NCI-H345 (cell line): ENCODE results near the gene DIPK1B.
A peak's percentile ranks its signal among the peaks of the same experiment; 100 is the strongest.
"Not testable (repeated sequence)": the region's sequence is repeated elsewhere in the genome, so short reads cannot be mapped to it uniquely, and the experiment has no call there.

Source experiments
- DNase-seq: peaks from one replicate; lab custom pipeline; 2025; lab: John Stamatoyannopoulos, UW

DIPK1B gene

DNA sequence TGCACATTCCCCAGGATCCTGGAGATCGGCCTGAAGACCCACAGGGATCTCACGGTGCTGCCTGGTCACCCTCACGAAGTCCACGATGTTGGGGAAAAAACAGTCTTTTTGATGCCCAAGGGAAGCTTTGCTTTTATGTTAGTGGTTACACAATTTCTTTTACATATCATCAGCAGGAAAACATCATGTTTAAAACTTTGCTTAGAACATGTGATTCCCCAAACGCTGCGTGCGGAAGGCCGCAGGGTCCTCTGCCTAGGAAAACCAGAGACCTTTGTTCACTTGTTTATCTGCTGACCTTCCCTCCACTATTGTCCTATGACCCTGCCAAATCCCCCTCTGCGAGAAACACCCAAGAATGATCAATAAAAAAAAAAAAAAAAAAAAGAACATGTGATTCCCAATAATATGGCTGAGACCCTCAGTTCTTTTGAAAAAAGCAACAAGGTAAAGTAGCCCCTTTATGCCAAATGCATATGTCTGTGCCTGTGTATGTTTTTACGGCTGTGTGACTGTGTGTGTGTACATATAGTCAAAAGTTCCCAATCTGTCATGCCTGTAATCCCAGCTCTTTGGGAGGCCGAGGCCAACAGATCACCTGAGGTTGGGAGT is 13.6 kb upstream of the DIPK1B start:
- DNase-seq = no peak

DNA sequence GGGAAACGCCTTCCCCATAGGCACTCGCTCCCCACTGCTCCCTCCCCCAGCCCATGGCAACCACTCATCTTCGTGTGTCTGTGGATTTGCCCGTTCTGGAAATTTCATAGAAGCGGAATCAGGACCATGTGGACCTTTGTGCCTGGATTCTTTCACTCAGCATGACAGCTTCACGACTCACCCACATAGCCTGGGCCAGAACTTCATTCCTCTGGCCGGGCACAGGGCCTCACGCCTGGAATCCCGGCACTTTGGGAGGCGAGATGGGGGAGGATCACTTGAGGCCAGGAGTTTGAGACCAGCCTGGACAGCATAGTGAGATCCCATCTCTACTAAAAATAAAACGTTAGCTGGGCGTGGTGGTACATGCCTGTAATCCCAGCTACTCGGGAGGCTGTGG is 12.1 kb upstream of the DIPK1B start:
- DNase-seq = no peak

DNA sequence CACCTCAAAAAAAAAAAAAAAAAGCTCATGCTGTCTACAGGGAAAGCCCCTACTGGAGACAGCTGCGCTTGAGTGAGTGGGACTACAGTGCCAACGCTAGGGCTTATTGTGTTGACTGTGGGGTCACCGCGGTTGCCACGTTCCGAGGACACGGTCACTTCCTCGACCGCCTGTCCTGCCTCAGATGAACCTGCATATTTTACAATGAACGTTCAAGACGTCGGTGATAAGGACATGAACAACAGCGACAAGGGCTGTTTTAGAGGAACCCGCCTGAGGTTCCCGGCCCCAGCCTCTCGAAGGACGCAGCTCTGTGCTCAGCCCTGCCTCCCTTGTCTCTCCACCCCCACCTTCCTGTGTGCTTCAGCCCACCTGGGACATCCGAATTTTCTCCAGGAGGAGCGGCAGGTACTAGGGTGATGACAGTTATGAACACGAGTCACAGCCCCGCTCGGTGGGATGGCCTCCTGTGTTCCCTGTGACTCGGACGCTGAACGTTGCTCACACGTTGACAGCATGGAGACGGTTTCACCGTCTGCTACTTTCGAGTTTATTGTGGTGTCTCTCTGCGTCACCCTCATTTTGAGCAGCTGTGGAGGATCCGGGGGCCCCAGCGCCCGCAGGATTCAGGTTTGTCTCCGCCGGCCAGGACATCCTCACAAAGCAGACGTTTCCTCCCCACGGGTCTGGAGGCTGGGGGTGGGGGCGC is 11.3 kb upstream of the DIPK1B start:
- DNase-seq = no peak

DNA sequence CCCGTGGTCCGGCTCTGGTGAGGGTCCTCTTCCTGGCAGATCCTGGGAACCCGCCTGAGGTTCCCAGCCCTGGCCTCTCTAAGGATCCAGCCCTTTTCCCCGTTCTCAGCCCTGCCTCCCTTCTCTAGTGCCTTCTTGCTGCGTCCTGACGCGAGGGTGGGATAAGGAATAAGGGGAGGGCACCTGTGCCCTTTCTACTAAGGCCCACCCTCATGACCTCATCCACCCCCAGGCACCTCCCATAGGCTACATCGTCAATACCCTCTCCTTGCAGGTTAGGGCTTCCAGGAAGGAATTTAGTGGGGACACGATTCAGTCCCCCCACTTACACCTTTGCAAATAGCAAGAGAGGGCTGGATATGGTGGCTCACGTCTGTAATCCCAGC is 10.7 kb upstream of the DIPK1B start:
- DNase-seq = no peak

DNA sequence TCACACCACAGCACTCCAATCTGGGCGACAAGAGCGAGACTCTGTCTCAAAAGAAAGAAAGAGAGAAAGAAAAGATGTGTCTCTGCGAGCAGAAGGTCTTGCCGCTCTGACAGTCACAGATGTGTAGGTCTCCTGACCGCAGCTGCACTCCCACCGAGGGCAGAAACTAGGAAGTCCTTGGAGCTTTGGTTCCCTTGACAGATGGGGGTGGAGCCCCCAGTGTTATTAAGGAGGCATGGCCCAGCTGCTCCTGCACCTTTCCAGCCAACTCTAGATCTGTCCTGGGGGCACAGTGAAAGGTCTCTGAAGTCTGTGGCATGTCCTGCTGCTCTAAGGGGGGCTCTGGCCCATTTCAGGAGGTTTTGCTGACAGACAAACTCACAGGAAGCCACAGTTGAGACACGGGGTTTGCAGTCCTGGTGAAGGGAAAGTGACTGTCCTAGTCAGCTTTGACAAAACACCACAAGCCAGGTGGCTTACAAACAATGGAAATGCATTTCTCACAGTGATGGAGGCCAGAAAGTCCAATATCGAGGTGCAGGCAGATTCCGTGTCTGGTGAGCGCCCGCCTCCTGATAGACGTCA is 9.0 kb upstream of the DIPK1B start:
- DNase-seq = no peak

DNA sequence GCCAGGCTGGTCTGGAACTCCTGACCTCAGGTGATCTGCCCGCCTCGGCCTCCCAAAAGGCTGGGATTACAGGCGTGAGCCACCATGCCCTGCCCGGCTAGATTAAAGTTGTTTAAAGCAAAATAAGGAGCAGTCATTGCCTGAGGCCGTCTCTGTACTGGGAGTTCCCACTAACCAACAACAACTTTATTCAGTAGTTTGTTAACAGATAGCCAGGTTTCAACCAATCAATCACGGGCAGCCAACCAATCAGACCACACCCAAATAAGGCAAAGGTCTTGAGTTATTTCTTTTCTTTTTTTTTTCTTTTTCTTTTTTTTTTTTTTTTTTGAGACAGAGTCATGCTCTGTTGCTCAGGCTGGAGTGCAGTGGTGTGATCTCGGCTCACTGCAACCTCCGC is 7.6 kb upstream of the DIPK1B start:
- DNase-seq = not testable (repeated sequence)

DNA sequence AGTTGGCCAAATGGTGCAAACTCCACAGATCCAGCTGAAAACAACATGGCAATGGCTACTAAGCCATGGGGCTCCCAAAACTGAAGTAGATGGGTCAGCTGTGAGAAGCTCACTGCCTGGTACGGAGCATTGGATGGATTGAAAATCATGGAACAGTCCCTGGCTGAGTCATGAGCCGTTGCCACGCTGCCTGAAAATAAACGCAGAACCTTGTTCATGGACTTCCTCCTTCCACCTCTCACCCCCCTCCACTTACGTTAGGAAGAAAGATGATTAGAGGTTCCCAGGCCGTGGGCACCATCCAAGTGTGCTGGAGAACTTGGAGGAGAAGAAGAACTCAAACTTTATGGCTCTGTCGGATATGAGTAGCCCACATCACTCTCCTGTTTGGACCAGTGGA is 6.8 kb upstream of the DIPK1B start:
- no peak for DNase-seq

DNA sequence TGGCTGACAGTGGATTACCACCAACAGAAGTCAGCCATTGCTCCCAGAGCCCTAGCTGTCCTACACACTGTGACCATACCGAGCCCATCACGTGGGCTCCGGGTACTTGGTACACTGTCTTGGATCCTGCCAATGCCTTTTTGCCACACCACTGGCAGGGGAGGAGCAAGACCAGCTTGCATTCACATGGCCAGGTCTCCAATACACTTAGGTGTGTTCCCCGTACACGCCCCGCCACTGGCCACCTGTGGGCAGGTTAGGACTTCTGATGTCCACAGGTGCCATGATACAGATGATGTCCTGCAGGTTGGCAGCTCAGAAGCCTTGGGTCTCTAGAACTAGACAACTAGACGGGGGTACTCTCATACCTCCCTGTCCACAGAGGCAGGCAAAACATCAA is 5.4 kb upstream of the DIPK1B start:
- no peak for DNase-seq

DNA sequence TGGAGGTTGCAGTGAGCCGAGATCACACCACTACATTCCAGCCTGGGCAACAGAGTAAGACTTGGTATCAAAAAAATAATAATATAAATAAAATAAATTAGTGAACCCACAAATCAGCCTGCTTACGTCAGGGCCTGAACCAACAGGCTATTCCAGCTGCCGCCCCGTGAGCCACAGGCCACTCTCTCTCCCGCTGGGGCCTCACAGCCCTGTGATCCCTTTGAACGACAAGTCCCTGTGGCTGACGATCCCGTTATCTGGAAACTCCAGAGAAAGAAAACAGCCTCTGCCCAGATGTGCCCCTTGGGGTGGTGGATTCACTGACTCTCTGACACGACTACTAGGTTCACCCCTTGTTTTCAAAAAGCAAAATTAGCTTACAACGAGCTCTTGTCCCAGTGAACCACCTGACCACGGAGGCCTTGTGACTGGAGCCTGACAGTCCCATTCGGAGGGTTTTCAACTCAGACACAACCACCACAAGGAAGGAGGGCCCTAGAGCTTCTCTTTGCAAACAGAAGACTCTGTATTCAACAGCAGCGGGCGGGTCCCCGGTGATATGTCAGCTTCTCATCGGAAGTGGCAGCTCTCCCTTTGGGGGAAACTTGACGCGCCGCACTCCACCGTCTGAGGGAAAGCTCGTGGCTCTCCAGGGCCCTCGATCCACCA is 4.4 kb upstream of the DIPK1B start:
- DNase-seq = no peak

DNA sequence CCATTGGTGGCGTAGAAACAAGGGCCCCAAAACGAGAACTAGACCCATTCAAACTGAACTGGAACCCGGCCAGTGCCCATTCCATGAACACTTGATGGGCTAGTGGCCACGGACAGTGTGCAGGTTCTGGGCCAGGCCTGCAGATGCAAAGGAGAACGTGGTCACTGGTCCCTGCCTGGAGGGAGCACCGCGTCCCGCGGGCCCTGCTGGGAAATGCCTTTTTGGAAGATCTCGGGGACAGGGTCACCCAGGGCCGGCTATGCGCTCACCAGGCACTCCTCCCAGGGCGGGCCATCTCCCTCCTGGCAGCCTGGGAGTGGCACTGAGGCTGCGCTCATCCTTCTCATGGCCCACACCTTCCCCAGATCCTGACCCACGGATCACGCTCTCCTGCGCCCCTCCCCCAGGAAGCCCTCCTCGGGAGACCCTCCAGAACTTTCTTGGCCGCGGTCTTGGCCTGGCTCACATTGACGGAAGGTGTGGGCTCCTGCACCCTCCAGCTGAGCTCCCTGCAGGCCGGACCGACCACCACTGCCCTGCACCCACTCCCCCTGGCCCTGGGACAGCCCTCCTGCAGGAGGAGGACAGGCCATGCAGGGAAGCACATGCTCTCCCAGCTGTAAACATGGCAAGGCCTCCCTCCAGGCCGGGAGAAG is 2.8 kb upstream of the DIPK1B start:
- DNase-seq = no peak

DNA sequence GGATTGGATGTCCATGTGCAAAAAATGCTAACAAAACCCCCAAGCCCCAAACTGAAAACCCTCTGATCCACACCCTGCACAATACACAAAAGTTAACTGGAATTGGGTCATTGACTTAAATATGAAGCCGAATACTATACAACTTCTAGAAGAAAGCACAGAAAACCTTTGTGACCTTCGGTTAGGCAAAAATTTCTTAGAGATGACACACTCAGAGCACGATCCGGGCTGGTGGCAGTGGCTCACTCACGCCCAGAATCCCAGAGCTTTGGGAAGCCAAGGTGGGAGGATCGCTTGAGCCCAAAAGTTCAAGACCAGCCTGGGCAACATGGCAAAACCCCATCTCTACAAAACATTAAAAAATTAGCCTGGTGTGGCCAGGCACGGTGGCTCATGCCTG is 1.8 kb upstream of the DIPK1B start:
- DNase-seq = no peak

DNA sequence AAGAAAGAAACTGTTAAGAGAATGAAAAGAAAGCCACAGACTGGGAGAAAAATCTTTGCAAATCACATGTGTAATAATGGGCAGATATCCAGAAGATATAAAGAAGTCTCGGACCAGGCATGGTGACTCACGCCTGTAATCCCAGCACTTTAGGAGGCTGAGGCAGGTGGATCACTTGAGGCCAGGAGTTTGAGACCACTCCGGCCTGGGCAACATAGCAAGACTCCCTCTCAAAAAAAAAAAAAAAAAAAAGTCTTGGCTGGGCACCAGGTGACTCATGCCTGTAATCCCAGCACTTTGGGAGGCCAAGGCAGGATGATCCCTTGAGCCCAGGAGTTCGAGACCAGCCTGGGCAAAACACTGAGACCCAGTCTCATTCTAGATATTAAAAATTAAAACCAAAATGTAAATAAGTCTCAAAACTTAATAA is 1.1 kb upstream of the DIPK1B start:
- DNase-seq = not testable (repeated sequence)

DNA sequence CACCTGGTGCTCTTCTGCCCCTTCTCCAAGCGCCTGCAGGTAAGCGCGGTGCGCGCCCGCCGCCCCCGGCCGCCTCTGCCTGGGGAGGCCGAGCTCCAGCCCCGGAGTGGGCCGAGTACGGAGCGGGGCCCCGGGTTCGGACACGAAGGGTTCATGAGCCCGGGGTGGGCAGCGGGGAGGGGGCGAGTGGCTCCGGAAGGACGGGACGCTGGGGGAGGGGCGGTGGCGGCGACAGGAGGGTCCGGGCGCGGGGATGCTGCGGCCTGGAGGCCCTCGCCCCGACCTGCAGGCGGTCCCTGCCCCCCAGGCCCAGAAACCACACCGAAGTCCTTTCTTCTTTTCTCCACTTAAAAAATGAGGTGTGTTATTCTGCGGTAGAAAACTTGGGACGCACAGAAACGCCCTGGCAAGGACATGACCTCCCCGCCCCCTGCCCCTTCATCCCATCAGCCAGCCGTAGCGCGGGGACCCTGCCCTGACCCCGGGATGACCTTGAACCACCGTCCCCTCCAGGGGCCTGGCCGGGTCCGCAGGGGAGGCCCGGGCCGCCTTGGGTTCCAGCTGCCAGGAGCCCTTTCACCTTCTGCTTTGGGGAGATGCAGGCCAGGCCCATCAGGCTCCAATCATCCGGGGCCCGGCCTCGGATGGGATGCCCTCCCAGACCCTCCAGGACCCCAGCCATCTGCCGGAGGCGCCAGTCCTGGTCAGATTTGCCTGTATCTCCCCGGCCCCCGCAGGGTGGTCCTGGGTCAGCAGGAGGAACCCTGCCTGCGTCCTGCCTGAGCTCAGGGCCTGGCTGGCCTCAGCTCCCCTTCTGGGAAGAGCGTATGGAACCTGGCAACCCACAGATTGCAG is 545 bp downstream of the DIPK1B start:
- no peak for DNase-seq

DNA sequence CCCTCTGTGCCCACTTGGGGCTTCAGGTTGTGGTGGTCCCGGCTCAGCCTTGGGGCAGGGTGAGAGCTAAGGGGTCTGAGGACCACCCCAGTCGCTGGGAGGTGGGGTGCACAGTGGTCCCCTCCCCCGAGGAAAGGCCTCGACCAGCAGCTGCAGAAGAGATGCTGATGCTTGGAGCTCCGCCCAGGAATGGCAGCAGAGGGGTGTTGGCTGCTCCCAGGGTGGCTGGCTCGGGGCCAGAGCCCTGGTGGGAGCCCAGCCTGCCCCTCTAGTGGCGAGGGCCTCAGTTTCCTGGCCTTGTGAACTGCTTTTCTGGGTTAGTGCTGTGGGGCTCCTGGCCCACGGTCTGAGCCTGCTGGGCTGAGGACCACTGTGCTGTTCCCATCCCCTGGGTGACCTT is 1.2 kb downstream of the DIPK1B start:
- DNase-seq = peak; percentile 63

DNA sequence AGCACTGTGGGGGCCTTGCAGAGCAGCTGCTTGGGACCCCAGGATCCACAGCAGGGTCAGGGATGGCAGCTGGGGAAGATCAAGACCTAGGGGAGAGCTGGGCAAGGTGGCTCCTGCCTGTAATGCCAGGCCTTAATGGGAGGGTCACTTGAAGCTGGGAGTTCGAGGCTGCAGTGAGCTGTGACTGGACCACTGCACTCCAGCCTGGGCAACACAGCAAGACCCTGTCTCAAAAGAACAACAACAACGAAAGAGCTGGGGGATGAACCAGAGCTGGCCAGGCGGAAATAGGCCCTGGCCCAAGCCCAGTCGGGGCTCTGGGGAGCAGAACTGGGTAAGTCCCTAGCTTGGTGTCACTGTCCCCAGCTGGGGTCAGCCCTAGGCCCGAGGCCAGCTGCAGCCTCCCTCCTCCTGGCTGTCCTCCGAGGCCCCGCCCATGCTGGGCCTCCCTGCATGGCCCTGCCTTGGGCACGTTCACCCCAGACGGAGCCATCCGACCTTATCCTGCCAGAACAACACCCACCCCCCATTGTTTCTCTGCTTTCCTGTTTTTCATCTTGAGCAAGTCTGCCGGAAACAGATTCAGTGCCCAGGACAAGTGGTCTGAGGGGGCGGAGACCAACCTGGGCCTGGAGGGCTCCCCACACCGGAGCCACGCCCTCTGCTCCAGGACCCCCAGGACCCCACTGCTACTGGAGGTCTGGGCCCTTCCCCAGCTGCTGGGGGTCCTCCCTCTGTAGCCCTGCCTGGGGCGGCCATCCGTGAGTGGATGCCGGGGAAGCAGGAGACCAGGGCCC is 1.9 kb downstream of the DIPK1B start:
- DNase-seq = no peak

DNA sequence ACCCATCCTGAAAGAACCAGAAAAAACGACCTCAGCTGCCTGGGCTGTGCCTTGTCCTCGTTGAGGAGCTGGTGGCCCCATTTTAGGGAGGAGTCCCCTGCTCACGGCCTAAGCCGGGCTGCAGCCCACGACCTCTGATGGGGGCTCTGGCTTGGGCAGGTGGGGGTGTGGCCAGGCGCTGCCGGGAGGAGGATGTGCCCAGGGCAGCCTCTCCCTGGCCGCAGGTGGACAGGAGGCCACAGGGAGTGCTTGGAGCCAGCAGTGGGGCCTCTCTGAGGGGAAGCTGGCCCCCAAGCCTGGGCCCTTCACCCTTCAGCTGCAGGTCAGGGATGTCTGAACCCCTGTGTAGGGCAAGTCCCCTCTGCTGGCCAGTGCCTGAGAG is 2.5 kb downstream of the DIPK1B start:
- DNase-seq = no peak

DNA sequence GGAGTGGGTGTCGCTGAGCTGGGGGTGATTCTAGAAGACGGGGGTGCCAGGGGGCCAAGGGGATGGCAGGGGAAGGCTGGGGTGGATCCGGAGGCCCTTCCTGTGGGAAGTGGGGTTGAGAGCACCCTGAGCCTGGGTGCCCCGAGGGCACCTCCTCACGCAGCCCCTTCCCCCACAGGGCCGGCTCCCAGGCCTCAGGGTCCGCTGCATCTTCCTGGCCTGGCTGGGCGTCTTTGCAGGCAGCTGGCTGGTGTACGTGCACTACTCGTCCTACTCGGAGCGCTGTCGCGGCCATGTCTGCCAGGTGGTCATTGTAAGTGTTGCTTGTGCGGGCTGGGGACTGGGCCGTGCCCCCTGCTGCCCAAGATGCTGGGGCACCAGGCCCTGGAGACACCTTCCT is 5.0 kb downstream of the DIPK1B start:
- no peak for DNase-seq

DNA sequence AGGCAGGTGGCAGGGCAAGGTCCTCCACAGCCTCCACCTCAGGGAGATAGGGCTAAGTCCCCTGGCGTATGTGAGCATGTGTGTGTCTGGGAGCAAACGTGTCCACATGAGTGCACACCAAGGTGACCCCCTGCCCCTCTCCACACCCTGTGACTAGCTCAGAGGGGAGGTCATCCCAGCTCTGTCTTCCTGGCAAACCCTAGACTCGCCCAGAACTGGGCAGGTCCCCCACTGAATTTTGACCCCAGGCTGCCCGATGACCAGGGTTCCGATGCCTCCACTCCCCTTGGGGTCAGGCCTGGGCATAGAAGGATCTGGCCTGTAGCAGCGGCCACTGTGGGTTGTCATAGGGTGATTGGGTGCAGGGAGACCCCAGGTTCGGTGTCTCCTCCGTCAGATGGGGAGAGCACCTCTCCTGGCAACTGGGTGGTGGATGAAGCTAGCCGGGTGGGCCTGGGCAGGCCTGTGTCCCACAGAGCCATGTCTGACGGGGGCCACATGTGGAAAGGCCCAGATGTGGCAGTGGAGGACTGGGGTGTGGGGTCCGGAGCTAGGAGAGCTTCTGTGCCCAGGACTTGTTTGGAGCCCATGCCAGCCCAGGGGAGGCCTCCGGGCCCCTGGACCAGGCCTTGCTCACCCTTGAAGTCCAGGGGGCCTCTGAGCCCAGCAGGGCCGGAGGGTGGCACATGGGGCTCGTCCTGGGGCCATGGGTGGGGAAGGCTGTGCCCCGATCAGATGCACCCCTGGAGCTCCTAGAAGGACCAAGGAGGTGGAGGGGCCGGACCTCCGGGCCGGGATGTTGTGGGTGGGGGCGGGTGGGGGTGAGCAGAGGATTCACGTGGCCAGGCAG is 6.2 kb downstream of the DIPK1B start:
- no peak for DNase-seq

DNA sequence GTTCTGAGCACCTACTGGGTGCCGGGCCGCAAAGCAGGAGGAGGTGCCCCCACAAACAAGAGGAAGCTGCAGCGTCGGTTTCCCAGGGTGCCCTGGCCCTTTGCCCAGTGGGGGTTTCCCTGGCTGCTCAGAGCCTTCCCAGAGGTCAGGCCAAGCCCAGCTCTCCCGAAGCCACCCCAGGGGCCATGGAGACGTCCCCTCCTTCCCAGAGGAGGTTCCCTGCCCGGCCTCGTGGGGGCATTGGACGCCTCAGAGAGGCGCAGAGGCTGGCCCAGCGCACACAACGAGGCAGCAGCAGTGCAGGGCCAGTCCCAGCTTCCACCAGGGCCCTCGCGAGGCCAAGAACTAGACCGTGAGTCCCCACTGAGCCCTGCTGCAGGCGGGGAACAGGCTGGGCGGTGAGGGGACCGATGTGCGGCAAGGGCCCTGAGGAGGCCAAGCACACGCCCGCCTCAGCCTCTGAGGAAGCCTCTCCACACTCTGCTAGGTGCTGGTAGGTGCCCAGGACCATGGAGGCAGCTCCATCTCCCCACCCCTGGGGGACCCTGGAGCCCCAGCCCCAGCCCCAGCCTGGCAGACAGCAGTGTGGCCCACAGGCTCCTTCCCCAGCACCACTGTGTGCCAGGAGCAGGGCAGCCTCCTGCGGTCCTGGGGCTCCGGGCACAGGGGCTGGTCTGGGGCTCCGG is 7.0 kb downstream of the DIPK1B start:
- DNase-seq = no peak
